Measurements from ENCODE around the gene TPP2.
A peak's percentile ranks its signal among the peaks of the same experiment; 100 is the strongest.

Gene TPP2

GRCh38 chr13:102606537-102607309 lies 9.9 kb downstream of the TPP2 start:
- 91% methylated on average over 5 of the region's 9 CpGs for WGBS (ENCODE audit: insufficient coverage)
- Histone ChIP-seq H3K27ac (ENCODE audit: insufficient read depth in 1 of 2, low read depth in 1 of 2, low read length in 2 of 2, poor library complexity in 1 of 2, severe bottlenecking in 2 of 2) (no peak overlapping the region), H3K9me3 (ENCODE audit: control extremely low read depth in 1 of 5, control insufficient read depth in 4 of 5, insufficient read depth in 2 of 5, low read depth in 1 of 5, low read length in 4 of 5) (no peaks in the 10 kb centered on the region), H3K27me3 (replicated peaks in 2 of 5; ENCODE audit: control insufficient read depth in 4 of 5, insufficient read depth in 5 of 5, low read length in 4 of 5) (no peaks in the 10 kb centered on the region), H3K4me1 (ENCODE audit: control extremely low read depth in 1 of 4, control insufficient read depth in 4 of 4, insufficient read depth in 4 of 4, low read length in 3 of 4) (peaks cover 0 to 19% (median 4%) of the 10 kb centered on the region in 4 experiments), H3K4me3 (ENCODE audit: control insufficient read depth in 1 of 7, extremely low read depth in 1 of 7, insufficient read depth in 4 of 7, low read depth in 2 of 7, low read length in 6 of 7) (no peak overlapping the region), H3K36me3 (ENCODE audit: control insufficient read depth in 4 of 4, insufficient read depth in 4 of 4, low read length in 3 of 4) (peaks cover 23 to 71% (median 42%) of the 10 kb centered on the region in 4 experiments)
- ChIA-PET CTCF (interaction anchor here (0.6 to 4.5 kb wide), 8 partner anchors 9 to 51 kb away, joined by 3 to 11 read pairs (median 4); partner anchors contain the start of gene TPP2), POLR2A (interaction anchor here (0.6 to 3.1 kb wide), 2 partner anchors 11 to 20 kb away, joined by 5 to 22 read pairs; partner anchors contain the start of gene TPP2)
- DNase-seq: peak in 2 of 3 donors; percentile 43 to 72

GRCh38 chr13:102608974-102609373 lies 12.2 kb downstream of the TPP2 start:
- POLR2A ChIA-PET: no interaction called here
- peaks cover 0 to 19% (median 5%) of the 10 kb centered on the region in 4 experiments for H3K4me1 ChIP-seq (ENCODE audit: control extremely low read depth in 1 of 4, control insufficient read depth in 4 of 4, insufficient read depth in 4 of 4, low read length in 3 of 4)
- DNase-seq: no peak

GRCh38 chr13:102609696-102610095 lies 12.9 kb downstream of the TPP2 start:
- Histone ChIP-seq H3K4me1 (ENCODE audit: control extremely low read depth in 1 of 4, control insufficient read depth in 4 of 4, insufficient read depth in 4 of 4, low read length in 3 of 4) (peaks cover 0 to 15% (median 4%) of the 10 kb centered on the region in 4 experiments), H3K36me3 (ENCODE audit: control insufficient read depth in 4 of 4, insufficient read depth in 4 of 4, low read length in 3 of 4) (peaks cover 17 to 70% (median 41%) of the 10 kb centered on the region in 4 experiments), H3K4me3 (ENCODE audit: control insufficient read depth in 1 of 7, extremely low read depth in 1 of 7, insufficient read depth in 4 of 7, low read depth in 2 of 7, low read length in 6 of 7) (no peak overlapping the region), H3K9me3 (ENCODE audit: control extremely low read depth in 1 of 5, control insufficient read depth in 4 of 5, insufficient read depth in 2 of 5, low read depth in 1 of 5, low read length in 4 of 5) (no peaks in the 10 kb centered on the region), H3K27ac (ENCODE audit: insufficient read depth in 1 of 2, low read depth in 1 of 2, low read length in 2 of 2, poor library complexity in 1 of 2, severe bottlenecking in 2 of 2) (no peak overlapping the region), H3K27me3 (replicated peaks in 2 of 5; ENCODE audit: control insufficient read depth in 4 of 5, insufficient read depth in 5 of 5, low read length in 4 of 5) (no peaks in the 10 kb centered on the region)
- no CpG with 5 or more reads among the region's 4 CpGs for WGBS (ENCODE audit: insufficient coverage)
- no peak for DNase-seq
- POLR2A ChIA-PET: no interaction called here
- CTCF ChIA-PET: interaction anchor here (1.0 to 4.5 kb wide), 4 partner anchors 14 to 30 kb away, joined by 3 to 11 read pairs (median 3); no protein-coding TSS in a partner anchor

More at GRCh38 chr13:102608974-102609373, 12.2 kb downstream of the TPP2 start:
- peaks cover 18 to 67% (median 42%) of the 10 kb centered on the region in 4 experiments for H3K36me3 ChIP-seq (ENCODE audit: control insufficient read depth in 4 of 4, insufficient read depth in 4 of 4, low read length in 3 of 4)
- H3K27ac ChIP-seq (ENCODE audit: insufficient read depth in 1 of 2, low read depth in 1 of 2, low read length in 2 of 2, poor library complexity in 1 of 2, severe bottlenecking in 2 of 2): no peak overlapping the region
- H3K27me3 ChIP-seq (replicated peaks in 2 of 5; ENCODE audit: control insufficient read depth in 4 of 5, insufficient read depth in 5 of 5, low read length in 4 of 5): no peaks in the 10 kb centered on the region
- no peak overlapping the region for H3K4me3 ChIP-seq (ENCODE audit: control insufficient read depth in 1 of 7, extremely low read depth in 1 of 7, insufficient read depth in 4 of 7, low read depth in 2 of 7, low read length in 6 of 7)
- CTCF ChIA-PET: interaction anchor here (1.5 to 4.5 kb wide), 2 partner anchors 25 to 29 kb away, joined by 3 to 11 read pairs; no protein-coding TSS in a partner anchor
- H3K9me3 ChIP-seq (ENCODE audit: control extremely low read depth in 1 of 5, control insufficient read depth in 4 of 5, insufficient read depth in 2 of 5, low read depth in 1 of 5, low read length in 4 of 5): no peaks in the 10 kb centered on the region
- 83% methylated on average over 1 of the region's 2 CpGs for WGBS (ENCODE audit: insufficient coverage)

DNA sequence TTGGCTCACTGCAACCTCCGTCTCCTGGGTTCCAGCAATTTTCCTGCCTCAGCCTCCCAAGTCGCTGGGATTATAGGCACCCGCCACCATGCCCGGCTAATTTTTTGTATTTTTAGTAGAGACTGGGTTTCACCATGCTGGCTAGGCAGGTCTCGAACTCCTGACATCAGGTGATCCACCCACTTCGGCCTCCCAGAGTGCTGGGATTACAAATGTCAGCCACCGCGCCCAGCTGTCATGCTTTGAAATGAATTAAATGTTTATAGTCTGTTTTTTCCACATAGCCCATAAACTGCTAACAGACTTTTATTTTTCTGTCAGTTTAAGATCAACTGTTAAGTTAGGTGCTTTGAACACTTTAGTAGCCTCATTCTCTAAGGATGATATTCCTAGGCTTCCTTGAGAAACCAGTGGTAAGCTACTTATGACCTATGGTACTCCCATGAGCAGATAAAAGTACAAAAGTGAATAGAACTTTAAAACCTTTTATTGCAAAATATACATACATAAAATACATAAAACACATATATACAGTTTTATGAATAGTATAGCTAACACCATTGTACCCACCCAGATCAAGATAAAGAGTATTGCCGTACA lies 13.6 kb downstream of the TPP2 start:
- H3K36me3 ChIP-seq (ENCODE audit: control insufficient read depth in 4 of 4, insufficient read depth in 4 of 4, low read length in 3 of 4): peaks cover 21 to 69% (median 40%) of the 10 kb centered on the region in 4 experiments
- DNase-seq: no peak
- H3K27me3 ChIP-seq (replicated peaks in 2 of 5; ENCODE audit: control insufficient read depth in 4 of 5, insufficient read depth in 5 of 5, low read length in 4 of 5): no peaks in the 10 kb centered on the region
- CTCF ChIA-PET: interaction anchor here (0.9 to 1.7 kb wide), 5 partner anchors 13 to 23 kb away, joined by 3 to 4 read pairs (median 3); no protein-coding TSS in a partner anchor
- H3K4me1 ChIP-seq (ENCODE audit: control extremely low read depth in 1 of 4, control insufficient read depth in 4 of 4, insufficient read depth in 4 of 4, low read length in 3 of 4): peaks cover 0 to 9% (median 2%) of the 10 kb centered on the region in 4 experiments
- H3K27ac ChIP-seq (ENCODE audit: insufficient read depth in 1 of 2, low read depth in 1 of 2, low read length in 2 of 2, poor library complexity in 1 of 2, severe bottlenecking in 2 of 2): no peak overlapping the region
- H3K4me3 ChIP-seq (ENCODE audit: control insufficient read depth in 1 of 7, extremely low read depth in 1 of 7, insufficient read depth in 4 of 7, low read depth in 2 of 7, low read length in 6 of 7): no peak overlapping the region
- 96% methylated on average over 4 of the region's 9 CpGs for WGBS (ENCODE audit: insufficient coverage)
- no peaks in the 10 kb centered on the region for H3K9me3 ChIP-seq (ENCODE audit: control extremely low read depth in 1 of 5, control insufficient read depth in 4 of 5, insufficient read depth in 2 of 5, low read depth in 1 of 5, low read length in 4 of 5)
- POLR2A ChIA-PET: no interaction called here

- peaks cover 0 to 1% (median 0%) of the 10 kb centered on the region in 4 experiments for H3K4me1 ChIP-seq (ENCODE audit: control extremely low read depth in 1 of 4, control insufficient read depth in 4 of 4, insufficient read depth in 4 of 4, low read length in 3 of 4)
- H3K9me3 ChIP-seq (ENCODE audit: control extremely low read depth in 1 of 5, control insufficient read depth in 4 of 5, insufficient read depth in 2 of 5, low read depth in 1 of 5, low read length in 4 of 5): no peaks in the 10 kb centered on the region
- ChIA-PET POLR2A (no interaction called here), CTCF (interaction anchor here (0.5 to 1.4 kb wide), 2 partner anchors 26 to 42 kb away, joined by 3 to 7 read pairs; no protein-coding TSS in a partner anchor)
- H3K27me3 ChIP-seq (replicated peaks in 2 of 5; ENCODE audit: control insufficient read depth in 4 of 5, insufficient read depth in 5 of 5, low read length in 4 of 5): no peaks in the 10 kb centered on the region
- DNase-seq: no peak
- peaks cover 32 to 87% (median 53%) of the 10 kb centered on the region in 4 experiments for H3K36me3 ChIP-seq (ENCODE audit: control insufficient read depth in 4 of 4, insufficient read depth in 4 of 4, low read length in 3 of 4)
- no peak overlapping the region for H3K27ac ChIP-seq (ENCODE audit: insufficient read depth in 1 of 2, low read depth in 1 of 2, low read length in 2 of 2, poor library complexity in 1 of 2, severe bottlenecking in 2 of 2)
- H3K4me3 ChIP-seq (ENCODE audit: control insufficient read depth in 1 of 7, extremely low read depth in 1 of 7, insufficient read depth in 4 of 7, low read depth in 2 of 7, low read length in 6 of 7): no peak overlapping the region
- WGBS (ENCODE audit: insufficient coverage): no CpG with 5 or more reads among the region's 4 CpGs
Measured at GRCh38 chr13:102617697-102618350, 21.0 kb downstream of the TPP2 start.

GRCh38 chr13:102620516-102620915 lies 23.7 kb downstream of the TPP2 start:
- WGBS (ENCODE audit: insufficient coverage): 97% methylated on average over 6 of the region's 6 CpGs

More at GRCh38 chr13:102620516-102620915, 23.7 kb downstream of the TPP2 start:
- no peaks in the 10 kb centered on the region for H3K27me3 ChIP-seq (replicated peaks in 2 of 5; ENCODE audit: control insufficient read depth in 4 of 5, insufficient read depth in 5 of 5, low read length in 4 of 5)
- ChIA-PET POLR2A (interaction anchor here (0.9 kb wide), 1 partner anchor 15 kb away, joined by 6 read pairs; no protein-coding TSS in a partner anchor), CTCF (interaction anchor here (1.2 kb wide), 1 partner anchor 17 kb away, joined by 4 read pairs; no protein-coding TSS in a partner anchor)
- no peaks in the 10 kb centered on the region for H3K4me1 ChIP-seq (ENCODE audit: control extremely low read depth in 1 of 4, control insufficient read depth in 4 of 4, insufficient read depth in 4 of 4, low read length in 3 of 4)
- peaks cover 29 to 79% (median 58%) of the 10 kb centered on the region in 4 experiments for H3K36me3 ChIP-seq (ENCODE audit: control insufficient read depth in 4 of 4, insufficient read depth in 4 of 4, low read length in 3 of 4)
- H3K4me3 ChIP-seq (ENCODE audit: control insufficient read depth in 1 of 7, extremely low read depth in 1 of 7, insufficient read depth in 4 of 7, low read depth in 2 of 7, low read length in 6 of 7): no peak overlapping the region
- DNase-seq: no peak
- no peaks in the 10 kb centered on the region for H3K9me3 ChIP-seq (ENCODE audit: control extremely low read depth in 1 of 5, control insufficient read depth in 4 of 5, insufficient read depth in 2 of 5, low read depth in 1 of 5, low read length in 4 of 5)
- H3K27ac ChIP-seq (ENCODE audit: insufficient read depth in 1 of 2, low read depth in 1 of 2, low read length in 2 of 2, poor library complexity in 1 of 2, severe bottlenecking in 2 of 2): no peak overlapping the region

Measured in common myeloid progenitor, CD34-positive (primary cell).